GM18868 (cell line): Measurements from ENCODE around the gene CSMD2.
"Not testable (repeated sequence)": the region's sequence is repeated elsewhere in the genome, so short reads cannot be mapped to it uniquely, and the experiment has no call there.

Experiments used
- ATAC-seq: cut with Tn5 transposase; IDR thresholded peaks from one replicate; pipeline ENCODE4 v1.9.1; 2021; ENCODE audit warnings: mild to moderate bottlenecking, moderate library complexity; ENCODE audit not compliant: unreplicated experiment

The CSMD2 gene

GRCh38 chr1:33516428-33516827 lies 648.6 kb downstream of the CSMD2 start:
- ATAC-seq = no peak

DNA sequence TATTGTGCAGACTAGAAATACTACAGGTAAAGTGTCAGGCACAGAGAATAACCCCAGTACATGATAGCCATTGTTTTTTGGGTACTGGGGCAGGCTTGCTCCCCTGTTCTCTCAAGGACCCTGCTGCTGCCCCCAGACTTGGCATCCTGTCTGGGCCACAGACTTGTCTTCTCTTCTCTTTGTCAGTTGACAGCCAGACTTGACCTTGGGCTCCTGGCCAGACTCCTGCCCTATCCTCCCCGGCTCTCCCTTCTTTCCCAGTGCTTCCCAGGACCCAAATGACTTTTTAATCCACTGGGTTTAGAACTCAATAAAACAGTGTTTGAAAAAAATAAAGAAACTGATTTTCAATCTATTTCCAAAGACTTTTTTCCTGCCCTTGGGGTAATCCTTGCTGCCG lies 649.4 kb downstream of the CSMD2 start:
- ATAC-seq = no peak

DNA sequence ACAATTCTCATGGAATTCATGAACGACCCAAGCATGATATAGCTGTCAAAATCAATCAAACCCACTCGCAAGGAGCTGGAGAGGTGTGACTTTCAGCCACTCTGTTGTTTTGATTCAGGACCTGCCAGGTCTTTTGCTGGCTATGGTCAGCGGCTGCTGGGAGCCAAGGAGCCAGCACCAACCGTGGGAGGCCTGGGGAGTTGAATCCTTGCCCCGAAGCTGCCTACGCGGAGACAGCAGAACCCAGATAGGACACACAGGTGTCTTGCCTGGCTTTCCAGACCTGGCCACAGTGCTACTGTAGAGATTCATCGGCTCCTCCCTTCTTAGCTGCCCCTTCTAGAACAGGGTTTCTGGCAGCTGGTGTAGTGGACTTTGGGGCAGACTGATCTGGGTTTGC lies 649.9 kb downstream of the CSMD2 start:
- no peak for ATAC-seq

DNA sequence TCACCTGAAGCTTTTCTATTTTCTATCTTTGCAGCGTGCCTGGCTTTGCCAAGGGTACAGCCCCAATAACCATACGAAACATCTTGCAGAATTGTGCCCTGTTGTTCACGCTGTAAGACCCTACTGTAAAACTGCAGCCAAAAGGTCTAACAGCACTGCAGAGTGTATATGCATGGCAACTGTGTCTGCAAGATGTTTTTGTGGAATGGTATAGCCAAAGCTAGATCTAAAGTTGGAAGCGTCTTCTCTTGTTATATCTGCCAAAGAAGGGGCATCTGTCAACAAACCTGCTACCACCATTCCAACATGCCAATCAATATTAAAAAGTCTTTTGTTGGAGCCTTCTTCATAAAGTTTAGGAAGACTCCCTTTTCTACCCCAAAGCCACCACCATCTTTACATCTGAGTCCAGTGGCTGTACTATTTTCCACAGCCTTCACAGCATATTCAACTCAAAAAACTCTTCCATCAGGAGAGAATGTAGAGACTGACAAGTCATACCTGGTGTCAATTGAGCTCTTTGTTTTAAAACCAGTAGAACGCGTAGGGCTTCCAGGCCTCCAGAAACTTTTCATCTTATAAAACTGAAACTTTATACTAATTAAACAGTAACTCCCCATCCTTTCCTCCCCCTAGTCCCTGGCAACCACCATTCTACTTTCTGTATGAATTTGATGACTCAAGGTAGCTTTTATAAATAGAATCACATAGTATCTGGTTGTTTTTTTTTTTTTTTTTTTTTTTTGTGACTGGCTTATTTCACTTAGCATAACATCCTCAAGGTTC lies 652.6 kb downstream of the CSMD2 start:
- no peak for ATAC-seq

DNA sequence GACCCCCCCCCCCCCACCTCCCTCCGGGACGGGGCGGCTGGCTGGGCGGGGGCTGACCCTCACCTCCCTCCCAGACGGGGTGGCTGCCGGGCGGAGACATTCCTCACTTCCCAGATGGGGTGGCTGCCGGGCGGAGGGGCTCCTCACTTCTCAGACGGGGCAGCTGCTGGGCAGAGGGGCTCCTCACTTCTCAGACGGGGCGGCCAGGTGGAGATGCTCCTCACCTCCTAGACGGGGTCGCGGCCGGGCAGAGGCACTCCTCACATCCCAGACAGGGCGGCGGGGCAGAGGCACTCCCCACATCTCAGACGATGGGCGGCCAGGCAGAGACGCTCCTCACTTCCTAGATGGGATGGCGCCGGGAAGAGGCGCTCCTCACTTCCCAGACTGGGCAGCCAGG lies 655.8 kb downstream of the CSMD2 start:
- not testable (repeated sequence) for ATAC-seq

- no peak for ATAC-seq
Observed at GRCh38 chr1:33508151-33508550, 656.9 kb downstream of the CSMD2 start.

DNA sequence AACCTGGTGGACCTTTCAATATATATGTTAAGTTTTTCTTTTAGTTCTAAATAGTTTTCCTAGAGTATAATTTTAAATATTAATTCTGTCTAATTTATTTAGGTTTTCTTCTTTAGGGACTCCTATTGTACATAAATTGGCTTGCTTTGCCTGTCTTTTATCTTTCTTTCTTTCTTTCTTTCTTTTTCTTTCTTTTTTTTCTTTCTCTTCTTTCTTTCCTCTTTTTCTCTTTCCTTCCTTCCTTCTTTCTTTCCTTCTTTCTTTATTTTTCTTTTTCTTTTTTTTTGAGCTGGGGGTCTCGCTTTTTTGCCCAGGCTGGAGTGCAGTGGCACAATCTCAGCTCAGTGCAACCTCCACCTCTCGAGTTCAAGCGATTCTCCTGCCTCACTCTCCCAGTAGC lies 657.4 kb downstream of the CSMD2 start:
- no peak for ATAC-seq

- no peak for ATAC-seq
Observed at GRCh38 chr1:33503506-33503905, 661.5 kb downstream of the CSMD2 start.

- no peak for ATAC-seq
Observed at GRCh38 chr1:33502726-33503125, 662.3 kb downstream of the CSMD2 start.

- ATAC-seq = no peak
Observed at GRCh38 chr1:33501774-33502173, 663.3 kb downstream of the CSMD2 start.

DNA sequence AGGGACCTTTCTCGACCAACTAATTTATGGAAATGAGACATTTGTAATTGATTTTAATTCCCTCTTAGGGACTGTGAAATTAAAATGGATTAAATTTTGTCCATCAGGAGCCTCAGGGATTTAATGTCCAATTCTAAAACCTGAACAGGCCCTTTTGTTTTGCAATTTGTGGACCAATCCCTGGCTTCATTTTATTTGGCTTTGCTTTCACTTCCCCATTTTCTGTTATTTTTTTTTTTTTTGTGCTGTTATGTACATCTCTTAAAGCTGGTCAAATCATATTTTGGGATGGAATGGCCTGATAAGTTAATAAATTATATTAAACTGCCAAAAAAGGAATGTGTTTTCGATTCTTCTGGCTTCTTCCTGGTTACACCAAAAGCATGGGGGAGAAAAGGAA lies 663.7 kb downstream of the CSMD2 start:
- ATAC-seq = no peak

- no peak for ATAC-seq
Observed at GRCh38 chr1:33500547-33500946, 664.5 kb downstream of the CSMD2 start.

DNA sequence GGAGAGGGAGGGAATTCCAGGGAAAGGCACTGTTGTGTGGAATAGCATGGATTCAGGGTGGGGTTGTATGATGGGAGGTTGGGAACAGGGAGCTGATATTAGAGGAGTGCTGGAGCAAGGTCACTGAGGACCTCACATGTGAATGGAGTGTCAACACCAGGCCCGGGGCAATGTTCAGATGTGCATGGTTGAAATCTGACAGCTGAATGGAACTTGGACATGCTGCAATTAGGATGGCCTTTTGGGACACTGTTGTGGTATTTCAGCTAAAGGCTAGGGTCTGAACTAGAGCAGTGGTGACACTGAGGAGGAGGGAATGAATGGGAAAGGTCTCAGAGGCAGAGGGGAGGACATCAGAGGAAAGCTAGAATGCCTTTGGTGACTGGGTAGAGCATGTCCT lies 667.6 kb downstream of the CSMD2 start:
- no peak for ATAC-seq

GRCh38 chr1:33494929-33495328 lies 670.1 kb downstream of the CSMD2 start:
- no peak for ATAC-seq

GRCh38 chr1:33488624-33489023 lies 676.4 kb downstream of the CSMD2 start:
- ATAC-seq = no peak

GRCh38 chr1:33482412-33482811 lies 682.6 kb downstream of the CSMD2 start:
- no peak for ATAC-seq

GRCh38 chr1:33477451-33477850 lies 687.6 kb downstream of the CSMD2 start:
- no peak for ATAC-seq

- ATAC-seq = no peak
Observed at GRCh38 chr1:33473900-33474299, 691.1 kb downstream of the CSMD2 start.

DNA sequence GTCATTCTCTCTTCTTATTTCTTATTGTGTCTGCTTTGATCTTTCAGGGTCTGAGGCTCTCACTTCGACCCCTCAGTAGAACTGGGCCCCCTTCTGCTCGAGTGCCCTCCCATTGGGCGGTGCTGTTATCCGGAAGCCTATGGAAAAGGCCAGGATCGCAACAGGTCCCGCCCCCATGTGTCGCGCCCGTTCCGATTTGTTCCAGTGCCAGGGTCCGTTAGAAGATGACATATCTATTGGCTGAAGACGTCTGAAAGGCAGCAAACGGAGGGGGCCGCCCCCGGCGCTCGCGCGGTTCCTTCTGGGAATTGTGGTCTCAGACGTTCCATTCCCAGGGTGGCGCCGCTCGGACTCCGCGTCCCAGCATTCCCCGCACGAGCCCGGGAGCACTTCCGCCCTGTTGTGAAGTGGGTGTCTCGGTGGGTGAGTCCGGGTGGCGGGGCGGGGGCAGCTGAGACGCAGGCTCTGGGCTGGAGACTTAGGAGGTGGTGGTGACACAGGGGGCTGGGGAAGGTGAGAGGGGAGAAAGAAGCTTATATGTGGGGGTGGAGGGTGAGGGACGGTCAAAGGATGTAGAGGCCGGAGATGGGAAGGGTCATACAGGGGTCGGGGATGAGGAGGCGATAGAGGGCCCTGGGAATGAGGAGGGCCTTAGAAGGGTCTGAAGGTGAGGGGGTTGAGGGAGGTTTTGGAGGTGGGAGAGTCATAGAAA lies 692.6 kb downstream of the CSMD2 start, which contains the start of gene ZSCAN20:
TSS of gene ZSCAN20 (plus strand) at position 377 of the 712 bp plus-strand sequence. CDS start 6,644 bp downstream, outside the sequence.
- peak; percentile 90 for ATAC-seq

DNA sequence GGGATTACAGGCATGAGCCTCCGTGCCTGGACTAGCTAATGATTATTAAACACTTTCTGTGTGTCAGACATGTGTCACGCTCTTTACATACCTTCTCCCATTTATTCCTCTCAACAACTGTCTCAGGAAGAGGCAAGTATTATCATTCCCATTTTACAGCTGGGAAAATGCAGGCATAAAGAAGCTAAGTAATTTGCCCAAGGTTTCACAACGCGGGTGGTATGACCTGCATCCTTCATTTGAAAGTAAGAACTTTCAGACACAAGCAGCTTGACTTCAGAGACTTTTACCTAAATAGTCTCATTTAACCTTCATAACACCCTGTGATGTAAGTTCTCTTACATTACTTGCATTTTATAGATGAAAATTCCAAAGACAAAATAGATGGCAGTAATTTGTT lies 693.6 kb downstream of the CSMD2 start:
- no peak for ATAC-seq

- ATAC-seq = peak; percentile 46
Observed at GRCh38 chr1:33470495-33471012, 694.5 kb downstream of the CSMD2 start.

- no peak for ATAC-seq
Observed at GRCh38 chr1:33469691-33470090, 695.3 kb downstream of the CSMD2 start.
